ENCODE data around the gene OCA2. TPM values are rescaled to one million over a fixed set of nuclear protein-coding genes. Genes with fewer than 3 reads are reported as not detected.

OCA2 gene
- total and polyA plus RNA-seq, 2 of the 13 experiments (the other 11 are each of a cell fraction or from before 2014, with no cell fraction given): 0.02 to 0.05 TPM

DNA sequence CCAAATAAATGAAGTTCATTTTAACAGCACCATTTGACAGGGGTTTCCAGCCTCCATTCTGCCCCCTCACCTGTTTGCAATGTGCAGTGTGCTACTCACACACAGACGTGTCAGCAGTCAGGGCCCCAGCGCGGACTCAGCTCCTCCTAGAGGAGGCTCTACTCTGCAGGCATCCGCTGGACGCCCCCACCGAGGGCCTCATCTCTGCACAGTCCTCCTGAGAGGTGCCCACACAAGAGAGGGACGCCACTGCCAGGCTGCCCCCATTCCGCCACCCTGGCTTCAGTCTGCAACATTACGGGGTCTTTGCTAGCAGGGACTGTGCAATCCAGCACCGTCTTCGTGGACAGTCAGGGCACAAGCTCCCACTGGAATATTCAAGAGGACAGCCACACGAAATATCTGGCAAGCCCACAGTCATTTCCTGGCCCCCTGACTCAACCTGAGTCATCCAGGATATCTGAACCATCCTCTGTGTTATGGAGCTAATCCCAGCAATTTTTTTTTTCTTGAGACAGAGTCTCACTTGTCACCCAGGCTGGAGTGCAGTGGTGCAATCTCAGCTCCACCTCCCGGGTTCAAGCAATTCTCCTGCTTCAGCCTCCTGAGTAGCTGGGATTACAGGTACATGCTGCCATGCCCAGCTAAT lies 255.0 kb downstream of the OCA2 start (continued):
- no peak for TF ChIP-seq MLLT10 (CRISPR knock-in tag; IDR thresholded peaks at IDR 0.05)
- no peak for TF ChIP-seq KDM4B (CRISPR knock-in tag; IDR thresholded peaks at IDR 0.05)
- TF ChIP-seq ZMAT3 (CRISPR knock-in tag; conservative IDR thresholded peaks at IDR 0.05): no peak
- no peak for TF ChIP-seq MXI1 (IDR thresholded peaks at IDR 0.05; ENCODE audit: borderline replicate concordance, low read depth, low read length)
- no peak for TF ChIP-seq THAP11 (CRISPR knock-in tag; IDR thresholded peaks at IDR 0.05)
- TF ChIP-seq EED (CRISPR knock-in tag; IDR thresholded peaks at IDR 0.05): no peak
- TF ChIP-seq, protein P1, sequence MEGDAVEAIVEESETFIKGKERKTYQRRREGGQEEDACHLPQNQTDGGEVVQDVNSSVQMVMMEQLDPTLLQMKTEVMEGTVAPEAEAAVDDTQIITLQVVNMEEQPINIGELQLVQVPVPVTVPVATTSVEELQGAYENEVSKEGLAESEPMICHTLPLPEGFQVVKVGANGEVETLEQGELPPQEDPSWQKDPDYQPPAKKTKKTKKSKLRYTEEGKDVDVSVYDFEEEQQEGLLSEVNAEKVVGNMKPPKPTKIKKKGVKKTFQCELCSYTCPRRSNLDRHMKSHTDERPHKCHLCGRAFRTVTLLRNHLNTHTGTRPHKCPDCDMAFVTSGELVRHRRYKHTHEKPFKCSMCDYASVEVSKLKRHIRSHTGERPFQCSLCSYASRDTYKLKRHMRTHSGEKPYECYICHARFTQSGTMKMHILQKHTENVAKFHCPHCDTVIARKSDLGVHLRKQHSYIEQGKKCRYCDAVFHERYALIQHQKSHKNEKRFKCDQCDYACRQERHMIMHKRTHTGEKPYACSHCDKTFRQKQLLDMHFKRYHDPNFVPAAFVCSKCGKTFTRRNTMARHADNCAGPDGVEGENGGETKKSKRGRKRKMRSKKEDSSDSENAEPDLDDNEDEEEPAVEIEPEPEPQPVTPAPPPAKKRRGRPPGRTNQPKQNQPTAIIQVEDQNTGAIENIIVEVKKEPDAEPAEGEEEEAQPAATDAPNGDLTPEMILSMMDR (CRISPR knock-in tag; IDR thresholded peaks at IDR 0.05): no peak
- TF ChIP-seq AGO1 (IDR thresholded peaks at IDR 0.05; ENCODE audit: low read depth, low read length, poor library complexity, severe bottlenecking): no peak
- no peak for TF ChIP-seq ZNF20 (CRISPR knock-in tag; IDR thresholded peaks at IDR 0.05)
- TF ChIP-seq, protein P2, sequence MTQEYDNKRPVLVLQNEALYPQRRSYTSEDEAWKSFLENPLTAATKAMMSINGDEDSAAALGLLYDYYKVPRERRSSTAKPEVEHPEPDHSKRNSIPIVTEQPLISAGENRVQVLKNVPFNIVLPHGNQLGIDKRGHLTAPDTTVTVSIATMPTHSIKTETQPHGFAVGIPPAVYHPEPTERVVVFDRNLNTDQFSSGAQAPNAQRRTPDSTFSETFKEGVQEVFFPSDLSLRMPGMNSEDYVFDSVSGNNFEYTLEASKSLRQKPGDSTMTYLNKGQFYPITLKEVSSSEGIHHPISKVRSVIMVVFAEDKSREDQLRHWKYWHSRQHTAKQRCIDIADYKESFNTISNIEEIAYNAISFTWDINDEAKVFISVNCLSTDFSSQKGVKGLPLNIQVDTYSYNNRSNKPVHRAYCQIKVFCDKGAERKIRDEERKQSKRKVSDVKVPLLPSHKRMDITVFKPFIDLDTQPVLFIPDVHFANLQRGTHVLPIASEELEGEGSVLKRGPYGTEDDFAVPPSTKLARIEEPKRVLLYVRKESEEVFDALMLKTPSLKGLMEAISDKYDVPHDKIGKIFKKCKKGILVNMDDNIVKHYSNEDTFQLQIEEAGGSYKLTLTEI (CRISPR knock-in tag; conservative IDR thresholded peaks at IDR 0.05): no peak

DNA sequence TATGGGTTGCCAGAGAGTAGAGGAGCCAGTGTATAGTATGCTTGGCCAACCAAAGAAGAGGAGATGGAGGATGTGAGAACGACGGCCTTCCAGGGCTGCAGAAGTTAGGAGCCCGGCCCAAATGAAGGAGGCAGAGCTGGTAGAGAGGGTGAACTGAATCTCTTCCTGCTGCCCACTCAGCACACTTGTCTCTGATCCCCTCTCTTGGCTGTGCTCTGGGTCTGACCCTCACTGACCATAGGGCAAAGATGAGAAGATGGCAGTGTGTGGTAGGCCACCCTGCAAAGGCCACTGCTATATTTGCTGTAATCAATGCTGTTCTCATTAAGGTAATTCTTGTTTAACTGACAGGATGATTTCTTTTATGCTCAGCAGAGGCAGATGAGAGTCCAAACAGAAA lies 256.0 kb downstream of the OCA2 start:
- no peaks in the 10 kb centered on the region for H3K9me3 ChIP-seq (ENCODE audit: low read length)
- no peak for DNase-seq (ENCODE audit: low spot score)
- no peaks in the 10 kb centered on the region for H3K79me2 ChIP-seq (ENCODE audit: insufficient read depth, low read length)
- no peaks in the 10 kb centered on the region for H3K36me3 ChIP-seq (replicated peaks in 1 of 2; ENCODE audit: control insufficient read depth in 1 of 2, insufficient read depth in 2 of 2, low read length in 2 of 2)
- H3K4me3 ChIP-seq (replicated peaks in 1 of 3; ENCODE audit: insufficient read depth in 1 of 3, low read depth in 2 of 3, low read length in 3 of 3): no peak overlapping the region
- no peak for FAIRE-seq
- H3K4me1 ChIP-seq (ENCODE audit: insufficient read depth, low read length): no peaks in the 10 kb centered on the region
- TF ChIP-seq, protein P3, sequence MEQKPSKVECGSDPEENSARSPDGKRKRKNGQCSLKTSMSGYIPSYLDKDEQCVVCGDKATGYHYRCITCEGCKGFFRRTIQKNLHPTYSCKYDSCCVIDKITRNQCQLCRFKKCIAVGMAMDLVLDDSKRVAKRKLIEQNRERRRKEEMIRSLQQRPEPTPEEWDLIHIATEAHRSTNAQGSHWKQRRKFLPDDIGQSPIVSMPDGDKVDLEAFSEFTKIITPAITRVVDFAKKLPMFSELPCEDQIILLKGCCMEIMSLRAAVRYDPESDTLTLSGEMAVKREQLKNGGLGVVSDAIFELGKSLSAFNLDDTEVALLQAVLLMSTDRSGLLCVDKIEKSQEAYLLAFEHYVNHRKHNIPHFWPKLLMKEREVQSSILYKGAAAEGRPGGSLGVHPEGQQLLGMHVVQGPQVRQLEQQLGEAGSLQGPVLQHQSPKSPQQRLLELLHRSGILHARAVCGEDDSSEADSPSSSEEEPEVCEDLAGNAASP (CRISPR knock-in tag; IDR thresholded peaks at IDR 0.05; ENCODE audit: borderline replicate concordance): no peak
- TF ChIP-seq SETDB1 (CRISPR knock-in tag; IDR thresholded peaks at IDR 0.05; ENCODE audit: borderline replicate concordance) (no peak), AGO1 (IDR thresholded peaks at IDR 0.05; ENCODE audit: low read depth, low read length, poor library complexity, severe bottlenecking) (no peak)
- no peak overlapping the region for H3K27ac ChIP-seq (ENCODE audit: extremely low read length, insufficient read depth, low read length)
- peaks cover 0 to 7% of the 10 kb centered on the region in 2 experiments; a peak in 2 of 5 replicates for H3K27me3 ChIP-seq (ENCODE audit: control insufficient read depth in 1 of 2, insufficient read depth in 2 of 2, low read length in 2 of 2)
- in situ Hi-C loops (cut with HindIII; ENCODE audit: extremely low pct_ligation_motif_present, low pct_unique_long_range_greater_than_20kb): no loop called here
- ATAC-seq: no peak
- intact Hi-C loops (cut with micrococcal nuclease; ENCODE audit: unreplicated experiment): no loop called here
- no peak overlapping the region for H3K4me2 ChIP-seq (ENCODE audit: low read depth, low read length)
- ChIA-PET CTCF (ENCODE audit: low intra/inter-chr PET ratio, low total read pairs) (no interaction called here), POLR2A (no interaction called here)
- no peak overlapping the region for H2AFZ ChIP-seq (ENCODE audit: low read length)
- BruUV-seq (replicated peaks): no TSS peak
- WGBS (ENCODE audit: low lambda C conversion rate): 5% methylated on average over 3 of the region's 3 CpGs
- no peaks in the 10 kb centered on the region for H4K20me1 ChIP-seq (ENCODE audit: insufficient read depth, low read length)
- H3K9ac ChIP-seq (ENCODE audit: insufficient read depth, low read depth, low read length): no peak overlapping the region

All from HepG2 (cell line).